ENCODE measurements around the gene UBAC2. TPM values are rescaled to one million over a fixed set of nuclear protein-coding genes. Genes with fewer than 3 reads are reported as not detected.

Gene UBAC2
- total and polyA plus RNA-seq, 2 of the 4 experiments (the other 2 are of a cell fraction) = 20.8 to 36.3 TPM

DNA sequence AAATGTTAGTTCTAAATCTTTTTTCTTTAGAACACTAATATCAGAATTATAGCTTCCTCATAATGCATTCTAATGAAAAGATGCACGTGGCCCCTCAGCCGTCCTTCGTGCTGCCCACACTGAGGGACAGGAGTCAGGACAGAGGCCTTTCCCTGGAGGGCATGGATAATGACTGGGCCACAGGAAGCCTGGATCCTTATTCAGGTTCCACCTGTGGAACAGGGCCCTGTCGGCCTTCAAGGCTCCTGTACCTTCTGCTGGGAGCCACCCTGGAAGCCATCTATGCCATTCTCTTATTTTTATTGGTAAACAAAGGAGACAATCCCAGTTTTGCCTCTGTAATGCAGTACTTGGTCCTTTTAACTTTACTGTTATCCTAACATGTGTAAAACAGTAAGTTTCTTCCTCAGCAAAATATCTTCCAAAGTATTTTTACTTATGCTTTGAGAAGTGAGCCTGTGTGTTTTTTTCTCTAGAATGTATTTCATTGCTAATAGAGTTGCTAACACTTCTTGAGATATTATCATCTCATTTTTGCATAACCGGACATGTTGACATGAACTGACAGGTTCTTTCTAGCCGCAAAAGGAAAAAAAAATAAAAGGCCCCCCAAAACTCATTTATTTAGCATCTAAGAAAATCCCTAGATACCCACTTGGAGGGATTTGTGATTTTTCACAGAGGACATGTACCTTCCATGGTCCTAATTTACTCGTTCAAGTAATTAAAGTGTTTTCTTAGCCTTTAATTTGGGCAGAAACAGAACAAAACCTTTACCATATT, 100.6 kb downstream of the UBAC2 start (continued):
- TF ChIP-seq CEBPB (IDR thresholded peaks at IDR 0.05; ENCODE audit: low read depth, low read length) = no peak

- no peak for DNase-seq
- Histone ChIP-seq H3K56ac (ENCODE audit: extremely low read depth, insufficient read depth, low read length) (no peak overlapping the region), H2AFZ (replicated peaks; ENCODE audit: low read length, poor library complexity) (no peak overlapping the region), H3K23ac (ENCODE audit: low read depth, low read length) (no peak overlapping the region), H2BK15ac (ENCODE audit: low read depth, low read length) (no peak overlapping the region), H4K20me1 (ENCODE audit: insufficient read depth, low read length) (peaks cover 3% of the 10 kb centered on the region; the same call in 1 of the 2 replicates), H4K91ac (ENCODE audit: insufficient read depth, low read depth, low read length) (no peak overlapping the region), H3K4me2 (ENCODE audit: low read depth, low read length) (no peak overlapping the region), H4K5ac (ENCODE audit: low read depth, low read length) (no peak overlapping the region), H2BK20ac (ENCODE audit: low read depth, low read length) (no peak overlapping the region), H3K18ac (ENCODE audit: low read depth, low read length) (no peak overlapping the region), H3K4me1 (ENCODE audit: control insufficient read depth, insufficient read depth, low read length) (no peaks in the 10 kb centered on the region), H3K27ac (ENCODE audit: insufficient read depth, low read length) (no peak overlapping the region), H3K79me1 (ENCODE audit: low read depth in 1 of 2, low read length in 2 of 2) (peaks cover 5 to 8% of the 10 kb centered on the region in 2 experiments; a peak in 3 of 4 replicates), H3K14ac (replicated peaks; ENCODE audit: low read depth, low read length) (no peak overlapping the region), H4K8ac (ENCODE audit: low read depth in 2 of 2, low read length in 2 of 2) (no peak overlapping the region), H2BK5ac (ENCODE audit: low read depth, low read length, poor library complexity, severe bottlenecking) (no peak overlapping the region), H3K9ac (ENCODE audit: low read depth, low read length) (no peak overlapping the region), H2BK120ac (ENCODE audit: low read depth, low read length) (no peak overlapping the region), H3K4ac (ENCODE audit: low read depth, low read length) (no peak overlapping the region), H3K9me3 (ENCODE audit: control insufficient read depth, insufficient read depth, low read length) (no peaks in the 10 kb centered on the region), H2AK5ac (ENCODE audit: low read depth, low read length) (no peak overlapping the region), H3K36me3 (ENCODE audit: control insufficient read depth, insufficient read depth, low read length) (peaks cover 2% of the 10 kb centered on the region; the same call in 1 of the 2 replicates), H3K9me1 (ENCODE audit: insufficient read depth, low read length) (peaks cover 6% of the 10 kb centered on the region; the same call in 1 of the 2 replicates), H3K27me3 (ENCODE audit: control insufficient read depth, insufficient read depth, low read length) (no peaks in the 10 kb centered on the region), H3K4me3 (ENCODE audit: insufficient read depth, low read depth, low read length) (no peak overlapping the region), H2AK9ac (replicated peaks; ENCODE audit: low read depth, low read length, poor library complexity) (no peak overlapping the region)
- no peak for ATAC-seq (ENCODE audit: low read depth)
- POLR2A ChIA-PET (ENCODE audit: unreplicated experiment) = no interaction called here
- CTCF ChIA-PET = interaction anchor here (0.5 to 0.6 kb wide), 2 partner anchors 135 to 140 kb away, joined by 3 read pairs; no protein-coding TSS in a partner anchor
- WGBS, 2 experiments (ENCODE audit: extremely low coverage in 2 of 2, insufficient read length in 1 of 2) = no CpG with 5 or more reads among the region's 1 CpG
- no TSS peak for BruUV-seq (replicated peaks)
- intact Hi-C loops (cut with micrococcal nuclease) = no loop called here
- in situ Hi-C loops (cut with MboI; ENCODE audit: low sequenced_read_pairs) = no loop called here
- dilution Hi-C loops (cut with HindIII; ENCODE audit: low sequenced_read_pairs, unreplicated experiment) = no loop called here
- TF ChIP-seq USF2 (IDR thresholded peaks at IDR 0.05; ENCODE audit: low read depth, low read length) = no peak
- no peak for TF ChIP-seq MAZ (IDR thresholded peaks at IDR 0.05; ENCODE audit: borderline replicate concordance, low read depth, low read length)
- no peak for TF ChIP-seq CEBPB (IDR thresholded peaks at IDR 0.05; ENCODE audit: low read depth, low read length)
- no peak for TF ChIP-seq FOS (IDR thresholded peaks at IDR 0.05; ENCODE audit: low read depth, low read length)
- no peak for TF ChIP-seq BHLHE40 (IDR thresholded peaks at IDR 0.05; ENCODE audit: low read depth, low read length)
- no peak for TF ChIP-seq RAD21 (IDR thresholded peaks at IDR 0.05; ENCODE audit: low read length)
- no peak for TF ChIP-seq NFE2L2 (IDR thresholded peaks at IDR 0.05; ENCODE audit: low read depth, low read length)
- TF ChIP-seq RFX5 (IDR thresholded peaks at IDR 0.05; ENCODE audit: low read depth, low read length) = no peak
- no peak for TF ChIP-seq MXI1 (IDR thresholded peaks at IDR 0.05; ENCODE audit: borderline replicate concordance, low read depth, low read length)
- no peak for TF ChIP-seq MAFK (IDR thresholded peaks at IDR 0.05; ENCODE audit: low read depth, low read length)
- no peak for TF ChIP-seq SMC3 (IDR thresholded peaks at IDR 0.05; ENCODE audit: low read depth, low read length)
- no peak for TF ChIP-seq POLR2A (IDR thresholded peaks at IDR 0.05; ENCODE audit: low read depth, low read length)
- TF ChIP-seq, protein P1, sequence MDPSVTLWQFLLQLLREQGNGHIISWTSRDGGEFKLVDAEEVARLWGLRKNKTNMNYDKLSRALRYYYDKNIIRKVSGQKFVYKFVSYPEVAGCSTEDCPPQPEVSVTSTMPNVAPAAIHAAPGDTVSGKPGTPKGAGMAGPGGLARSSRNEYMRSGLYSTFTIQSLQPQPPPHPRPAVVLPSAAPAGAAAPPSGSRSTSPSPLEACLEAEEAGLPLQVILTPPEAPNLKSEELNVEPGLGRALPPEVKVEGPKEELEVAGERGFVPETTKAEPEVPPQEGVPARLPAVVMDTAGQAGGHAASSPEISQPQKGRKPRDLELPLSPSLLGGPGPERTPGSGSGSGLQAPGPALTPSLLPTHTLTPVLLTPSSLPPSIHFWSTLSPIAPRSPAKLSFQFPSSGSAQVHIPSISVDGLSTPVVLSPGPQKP (IDR thresholded peaks at IDR 0.05; ENCODE audit: borderline replicate concordance, low read depth, low read length) = no peak
Observed at GRCh38 chr13:99301913-99302636, 101.4 kb downstream of the UBAC2 start.

All from IMR-90 (cell line).